Measurements from ENCODE around the gene SLC47A2.
"Not testable (repeated sequence)": the region's sequence is repeated elsewhere in the genome, so short reads cannot be mapped to it uniquely, and the experiment has no call there.

Gene SLC47A2

DNA sequence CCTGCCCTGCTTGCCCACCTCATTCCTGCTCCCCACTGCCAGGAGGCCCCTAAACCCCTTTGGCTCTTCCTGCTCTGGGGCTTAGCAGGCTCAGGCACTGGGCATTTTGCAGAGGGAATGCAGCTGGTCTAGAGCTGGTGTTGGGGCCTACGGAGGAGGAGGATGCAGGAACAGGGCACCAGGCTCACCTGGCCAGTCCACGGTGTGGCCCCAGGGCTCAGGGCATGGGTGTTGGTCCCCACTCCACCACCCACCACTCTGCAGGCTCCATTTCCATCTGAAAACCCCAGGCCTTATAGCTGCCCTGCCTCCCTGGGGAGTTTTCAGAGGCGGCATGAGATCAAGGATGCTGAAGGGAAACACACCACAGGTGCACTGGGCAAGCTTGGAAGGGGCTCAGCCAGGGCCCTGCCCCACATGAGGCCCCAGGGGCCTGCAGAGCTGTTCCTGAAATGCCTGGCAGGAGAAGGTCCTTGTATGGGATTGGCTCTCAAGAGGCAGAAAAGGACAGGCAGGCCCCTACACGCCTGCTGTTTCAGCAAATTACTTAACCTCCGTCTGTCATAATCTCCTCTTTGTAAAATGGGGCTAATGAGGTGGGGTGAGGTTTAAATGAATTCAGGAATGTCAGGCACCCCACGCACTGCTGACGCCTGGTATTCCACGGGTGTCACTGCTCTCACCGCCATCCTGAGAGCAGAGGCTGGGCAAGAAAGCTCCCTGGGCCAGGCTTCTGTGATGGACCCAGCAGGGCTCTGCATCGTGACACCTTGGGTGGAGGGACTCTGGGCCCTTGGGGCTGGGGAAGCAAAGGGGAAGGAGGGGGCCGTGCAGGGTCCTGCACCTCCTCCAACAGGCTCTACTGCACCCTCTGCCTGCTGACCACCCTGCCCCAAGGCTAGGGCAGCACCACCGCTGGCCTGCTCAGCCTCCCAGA lies 9.3 kb downstream of the SLC47A2 start:
- DNase-seq, result no peak

DNA sequence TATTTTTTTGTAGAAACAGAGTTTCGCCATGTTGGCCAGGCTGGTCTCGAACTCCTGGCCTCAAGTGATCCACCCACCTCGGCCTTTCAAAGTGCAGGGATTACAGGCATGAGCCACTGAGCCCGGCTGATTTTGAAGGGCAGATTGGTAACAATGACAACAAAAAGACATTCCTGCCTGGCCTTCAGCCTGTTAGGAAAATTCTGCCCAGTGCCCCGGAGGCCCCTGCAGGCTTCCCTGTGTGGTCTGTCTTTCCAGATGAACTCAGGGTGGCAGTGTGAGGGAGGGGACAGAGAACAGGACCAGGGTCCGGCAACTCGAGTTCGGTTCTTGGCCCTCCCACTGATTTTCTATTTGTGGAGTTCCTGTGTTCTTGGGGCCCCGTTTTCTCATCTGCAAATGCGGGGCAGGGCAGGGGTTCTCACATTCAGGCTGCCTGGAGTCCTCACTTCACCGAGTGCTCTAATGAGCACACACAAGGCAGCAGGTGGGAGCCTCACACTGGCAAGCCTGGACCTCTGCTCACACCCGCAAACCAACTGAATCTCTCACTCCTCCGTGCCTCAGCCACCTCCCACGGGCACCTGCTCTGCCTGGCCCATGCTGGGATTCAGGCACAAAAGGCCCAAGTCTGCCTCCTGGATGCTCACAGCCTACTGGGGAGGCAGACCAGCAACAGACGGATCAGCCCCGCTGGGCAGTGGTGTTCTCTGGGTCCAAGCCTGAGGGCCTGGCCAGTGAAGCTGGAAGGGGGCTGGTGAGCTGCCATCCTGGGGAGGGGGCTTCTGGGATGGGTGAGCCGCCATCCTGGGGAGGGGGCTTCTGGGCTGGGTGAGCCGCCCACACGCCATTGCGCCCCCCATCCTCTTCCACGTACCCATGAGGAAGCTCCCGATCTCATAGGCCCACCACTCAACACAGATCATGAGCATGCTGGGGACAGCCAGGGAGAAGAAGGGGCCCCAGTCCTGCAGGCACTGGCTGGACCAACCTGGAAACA lies 10.3 kb downstream of the SLC47A2 start:
- no peak for DNase-seq

DNA sequence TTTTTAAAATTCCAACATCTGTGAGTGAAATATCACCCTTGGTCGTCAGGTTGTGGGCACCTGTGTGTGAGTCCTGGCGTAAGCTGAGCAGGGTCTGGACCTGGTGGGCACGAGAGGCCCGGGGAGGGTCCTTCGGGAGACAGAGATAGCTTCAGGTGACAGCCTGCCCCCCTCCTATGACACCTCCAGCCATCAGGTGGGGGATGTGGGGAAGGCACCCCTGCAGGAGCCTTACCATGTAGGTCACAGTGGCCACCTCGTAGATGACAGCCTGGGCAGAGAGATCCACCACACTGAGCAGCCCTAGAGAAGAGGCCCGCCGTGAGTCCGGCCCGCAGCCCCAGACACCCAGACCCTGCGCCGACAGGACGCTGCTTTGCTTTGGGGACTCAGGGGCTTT lies 11.2 kb downstream of the SLC47A2 start:
- no peak for DNase-seq

DNA sequence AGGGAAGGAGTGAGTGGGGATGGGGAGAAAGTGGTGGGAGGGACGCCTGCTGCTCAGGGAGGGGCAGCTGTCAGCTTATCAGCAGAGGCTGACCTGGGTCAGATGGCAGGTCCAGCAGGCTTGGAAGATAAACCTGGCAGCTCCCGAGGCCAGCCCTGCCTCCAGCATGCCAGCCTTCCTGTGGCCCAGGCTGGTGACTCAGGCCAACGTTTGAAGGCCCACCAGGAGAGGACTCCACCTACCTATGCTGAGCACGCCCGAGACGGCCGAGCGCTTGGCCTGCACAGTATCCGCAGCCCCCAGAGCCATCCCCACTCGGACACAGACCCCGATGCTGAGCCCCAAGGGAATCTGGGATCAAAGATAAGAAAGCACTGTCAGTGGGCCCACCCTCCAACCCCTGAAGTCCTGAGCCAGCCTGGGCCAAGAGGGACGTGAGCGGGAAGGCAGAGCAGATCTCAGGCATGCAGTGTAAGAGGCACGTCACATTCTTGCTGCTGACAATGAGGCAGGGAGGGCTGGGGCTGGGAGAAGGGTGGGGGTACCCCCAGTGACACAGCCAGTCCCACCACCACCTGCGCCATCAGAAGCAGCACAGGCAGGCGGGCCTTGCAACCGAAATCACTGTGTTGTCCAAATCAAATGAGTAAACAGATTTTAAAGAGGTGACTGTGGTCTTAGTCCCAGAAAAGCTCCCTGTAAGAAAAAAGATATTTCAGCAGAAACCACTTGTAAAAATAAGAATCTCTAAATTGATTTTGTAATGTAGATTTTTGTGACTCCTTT lies 12.4 kb downstream of the SLC47A2 start:
- no peak for DNase-seq

DNA sequence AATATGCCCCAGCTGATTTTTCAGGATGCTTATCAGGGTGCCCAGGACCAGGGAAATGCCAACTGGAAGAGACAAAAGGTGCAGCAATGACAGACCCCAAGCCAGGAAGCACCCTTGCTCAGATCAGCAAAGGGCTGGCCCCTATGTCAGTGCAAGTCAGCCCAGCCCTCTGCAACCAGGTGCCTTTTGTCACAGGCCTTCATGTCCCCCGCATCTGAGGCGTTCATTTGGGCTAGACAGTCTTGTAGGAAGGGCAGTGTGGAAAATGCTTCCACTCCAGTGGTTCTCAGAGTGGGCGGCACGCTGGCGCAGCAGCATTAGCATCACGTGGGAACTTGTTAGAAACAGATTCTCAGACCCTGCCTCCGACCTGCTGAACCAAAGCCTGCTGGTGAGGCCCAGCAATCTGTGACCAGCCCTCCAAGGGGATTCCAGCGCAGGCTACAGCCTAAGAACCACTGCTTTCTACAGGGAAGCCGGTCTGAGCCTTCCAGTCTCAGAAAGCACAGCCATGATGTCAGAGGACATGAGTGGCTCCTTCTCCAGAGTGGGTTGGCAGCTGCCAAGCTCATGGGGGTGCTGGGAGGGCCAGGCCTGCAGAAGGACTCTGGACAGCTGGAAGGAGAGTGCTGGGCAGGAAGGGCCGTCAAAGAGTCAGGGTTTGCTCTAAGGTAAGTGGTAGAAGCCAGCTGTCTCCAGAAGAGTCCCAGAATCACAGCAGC lies 13.1 kb downstream of the SLC47A2 start:
- no peak for DNase-seq

DNA sequence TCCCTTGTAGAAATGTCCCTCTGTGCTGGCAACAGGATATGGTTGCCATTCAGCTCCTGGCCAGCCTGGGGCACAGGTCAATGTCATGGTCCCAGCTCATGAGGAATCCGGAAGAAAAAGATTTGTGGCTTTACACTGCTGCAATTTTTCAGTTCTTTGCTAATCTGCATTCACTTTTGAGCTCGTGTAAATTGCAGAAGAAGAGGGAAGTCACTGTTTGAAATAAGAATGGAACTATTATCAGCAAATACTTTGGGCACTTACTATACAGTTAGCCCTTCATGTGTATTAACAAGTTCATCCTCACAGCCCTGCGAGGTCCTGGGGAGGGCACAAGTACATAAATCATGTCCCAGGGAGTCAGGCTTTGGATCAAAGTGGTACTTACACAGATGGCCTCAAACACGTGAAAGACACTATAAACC lies 14.2 kb downstream of the SLC47A2 start:
- DNase-seq, result no peak

DNA sequence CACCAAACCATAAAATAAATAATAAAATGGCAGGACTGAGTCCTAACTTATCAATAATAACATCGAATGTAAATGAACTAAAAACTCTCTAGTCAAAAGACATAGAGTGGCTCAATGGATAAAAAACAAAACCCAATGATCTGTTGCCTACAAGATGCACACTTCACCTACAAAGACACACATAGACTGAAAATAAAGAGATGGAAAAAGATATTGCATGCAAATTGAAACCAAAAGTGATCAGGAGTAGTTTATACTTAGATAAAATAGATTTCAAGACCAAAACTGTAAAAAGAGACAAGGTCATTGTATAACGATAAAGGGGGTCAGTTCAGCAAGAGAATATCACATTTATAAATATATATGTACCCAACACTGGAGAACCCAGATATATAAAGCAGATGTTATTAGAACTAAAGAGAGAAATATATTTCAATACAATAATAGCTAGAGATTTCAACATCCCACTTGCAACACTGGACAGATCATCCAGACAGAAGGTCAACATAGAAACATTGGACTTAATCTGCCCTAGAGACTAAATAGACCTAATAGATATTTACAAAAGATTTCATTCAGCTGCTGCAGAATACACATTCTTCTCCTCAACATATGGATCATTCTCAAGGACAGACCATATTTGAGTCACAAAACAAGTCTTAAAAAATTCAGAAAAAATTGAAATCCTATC lies 29.8 kb downstream of the SLC47A2 start:
- no peak for DNase-seq

DNA sequence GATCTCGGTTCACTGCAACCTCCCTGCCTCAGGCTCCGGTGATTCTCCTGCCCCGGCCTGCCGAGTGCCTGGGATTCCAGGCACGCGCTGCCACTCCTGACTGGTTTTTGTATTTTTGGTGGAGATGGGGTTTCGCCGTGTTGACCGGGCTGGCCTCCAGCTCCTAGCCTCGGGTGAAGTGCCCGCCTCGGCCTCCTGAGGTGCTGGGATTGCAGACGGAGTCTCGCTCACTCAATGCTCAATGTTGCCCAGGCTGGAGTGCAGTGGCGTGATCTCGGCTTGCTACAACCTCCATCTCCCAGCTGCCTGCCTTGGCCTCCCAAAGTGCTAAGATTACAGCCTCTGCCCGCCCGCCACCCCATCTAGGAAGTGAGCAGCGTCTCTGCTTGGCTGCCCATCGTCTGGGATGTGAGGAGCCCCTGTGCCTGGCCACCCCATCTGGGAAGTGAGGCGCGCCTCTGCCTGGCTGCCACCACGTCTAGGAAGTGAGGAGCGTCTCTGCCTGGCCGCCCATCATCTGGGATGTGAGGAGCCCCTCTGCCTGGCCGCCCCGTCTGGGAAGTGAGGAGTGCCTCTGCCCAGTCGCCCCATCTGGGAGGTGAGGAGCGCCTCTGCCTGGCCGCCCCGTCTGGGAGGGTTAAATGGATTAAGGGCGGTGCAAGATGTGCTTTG lies 31.3 kb downstream of the SLC47A2 start:
- DNase-seq, result not testable (repeated sequence)

DNA sequence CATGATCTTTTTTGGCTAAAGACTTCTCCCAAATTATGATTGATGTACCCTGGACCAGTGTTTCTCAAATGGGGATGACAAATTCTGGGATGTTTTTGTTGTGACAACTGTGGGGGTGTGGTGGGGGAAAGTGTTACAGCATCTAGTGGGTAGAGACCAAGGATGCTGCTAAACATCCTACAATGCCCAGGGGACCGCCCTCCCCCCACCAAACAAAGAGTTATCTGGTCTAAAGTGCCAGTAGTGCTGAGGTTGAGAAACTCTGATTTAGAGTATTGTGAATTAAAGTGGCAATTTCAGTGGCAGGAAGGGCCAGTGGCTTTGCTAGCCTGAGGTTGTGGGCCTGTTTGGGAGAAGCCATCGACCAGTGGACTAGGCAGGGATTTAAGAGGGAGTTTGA lies 33.3 kb downstream of the SLC47A2 start:
- DNase-seq, result no peak

DNA sequence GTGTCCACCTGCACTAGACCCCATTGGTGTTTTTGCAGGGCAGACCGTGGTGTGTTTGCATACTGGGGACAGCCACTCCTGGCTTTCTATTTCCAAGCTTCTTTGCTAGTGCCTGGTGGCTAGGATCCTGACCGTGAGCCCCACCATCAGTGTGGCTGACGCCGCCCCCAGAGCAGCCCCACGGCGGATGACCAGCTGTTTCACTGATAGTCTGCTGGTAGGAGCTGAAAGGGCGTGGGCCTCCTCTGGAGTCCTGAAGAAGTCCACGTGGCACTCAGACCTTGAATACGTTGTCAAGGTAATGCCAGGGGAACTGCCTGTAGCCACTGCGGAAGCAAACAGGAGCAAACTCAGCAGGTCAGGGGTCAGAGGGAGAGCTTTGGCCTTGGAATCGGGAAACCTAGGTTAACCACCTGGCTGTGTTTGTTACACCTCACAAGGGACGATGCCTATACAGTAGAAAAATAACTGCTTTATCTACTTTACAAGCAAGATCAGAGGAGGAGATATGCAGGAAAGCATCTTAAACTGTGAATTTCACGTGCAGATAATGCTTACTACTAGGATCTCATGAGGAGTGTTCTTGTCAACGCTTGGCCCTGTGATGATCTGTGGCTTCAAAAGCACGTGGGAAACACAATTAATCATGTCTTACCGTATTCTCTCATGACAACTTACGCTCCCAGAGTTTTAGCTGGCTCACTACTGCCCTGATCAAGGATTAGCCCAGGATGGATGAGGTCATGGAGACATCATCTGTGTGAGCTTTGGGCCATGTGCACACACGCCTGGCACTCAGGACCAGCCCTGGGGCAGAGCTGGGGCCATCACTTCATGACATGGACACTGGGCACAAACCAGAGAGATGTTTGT lies 37.6 kb downstream of the SLC47A2 start:
- DNase-seq, result no peak

DNA sequence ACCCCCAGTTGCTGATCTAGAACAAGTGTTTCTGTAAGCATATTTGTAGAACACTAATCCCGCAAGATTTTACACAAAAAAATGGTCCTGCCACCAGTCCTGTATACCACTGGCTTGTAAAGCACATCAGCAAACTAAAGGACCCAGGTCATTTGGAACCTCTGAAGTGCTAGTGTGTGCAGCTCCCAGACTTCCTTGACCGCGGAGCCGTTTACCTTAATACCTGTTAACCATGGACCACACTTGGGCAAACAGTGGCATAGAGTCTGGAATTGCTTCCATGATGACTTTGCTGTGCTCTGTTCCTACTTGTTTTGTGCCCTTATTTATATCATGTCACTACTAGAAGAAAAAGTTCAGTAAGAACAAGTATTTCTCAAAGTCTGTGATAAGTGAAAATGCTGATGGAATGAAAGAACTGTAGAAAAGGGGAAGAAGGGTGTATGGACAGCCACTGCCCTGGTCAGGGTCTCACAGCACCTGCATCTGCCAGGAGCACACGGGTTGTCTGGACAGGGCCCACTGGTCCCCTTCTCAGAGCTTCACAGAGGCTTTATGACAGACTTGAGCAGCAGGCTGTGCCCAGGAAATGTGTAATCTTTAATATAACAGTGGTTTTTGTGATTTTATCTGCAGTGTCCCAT lies 38.5 kb downstream of the SLC47A2 start:
- DNase-seq, result no peak

DNA sequence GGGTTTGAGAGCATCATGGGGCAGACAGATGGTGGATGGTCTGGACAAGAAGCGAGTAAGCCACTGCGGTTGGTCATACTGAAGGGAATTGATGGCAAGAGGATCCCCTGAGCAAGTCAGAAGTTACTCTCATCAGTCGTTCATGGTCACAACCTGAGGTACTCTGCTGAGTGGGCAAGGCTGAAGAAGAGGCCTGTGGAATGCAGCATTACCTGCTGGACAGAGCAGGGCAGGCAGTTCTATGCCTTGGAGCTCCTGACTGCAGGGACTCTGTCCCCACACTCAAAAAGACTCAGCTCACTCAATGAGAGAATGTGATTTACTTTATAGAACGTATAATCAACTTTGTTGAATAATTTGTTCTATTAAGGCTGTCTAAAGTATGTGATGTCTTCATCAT lies 39.5 kb downstream of the SLC47A2 start:
- DNase-seq, result no peak

DNA sequence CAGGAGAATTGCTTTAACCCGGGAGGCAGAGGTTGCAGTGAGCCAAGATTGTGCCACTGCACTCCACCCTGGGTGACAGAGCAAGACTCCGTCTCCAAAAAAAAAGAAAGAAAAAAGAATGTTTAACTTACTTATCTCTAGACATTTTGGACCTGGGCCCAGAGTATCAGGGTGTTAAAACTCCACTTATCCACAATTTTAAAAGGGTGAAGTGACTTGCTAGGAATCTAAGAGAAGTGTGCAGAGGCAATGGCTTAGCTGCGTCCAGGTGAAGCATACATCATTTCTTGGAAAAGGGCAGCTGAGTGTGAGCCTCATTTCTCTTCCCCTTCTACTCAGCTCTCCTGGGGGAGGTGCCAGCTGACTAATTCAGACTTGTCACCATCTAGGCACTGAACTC lies 42.8 kb downstream of the SLC47A2 start:
- DNase-seq, result no peak

DNA sequence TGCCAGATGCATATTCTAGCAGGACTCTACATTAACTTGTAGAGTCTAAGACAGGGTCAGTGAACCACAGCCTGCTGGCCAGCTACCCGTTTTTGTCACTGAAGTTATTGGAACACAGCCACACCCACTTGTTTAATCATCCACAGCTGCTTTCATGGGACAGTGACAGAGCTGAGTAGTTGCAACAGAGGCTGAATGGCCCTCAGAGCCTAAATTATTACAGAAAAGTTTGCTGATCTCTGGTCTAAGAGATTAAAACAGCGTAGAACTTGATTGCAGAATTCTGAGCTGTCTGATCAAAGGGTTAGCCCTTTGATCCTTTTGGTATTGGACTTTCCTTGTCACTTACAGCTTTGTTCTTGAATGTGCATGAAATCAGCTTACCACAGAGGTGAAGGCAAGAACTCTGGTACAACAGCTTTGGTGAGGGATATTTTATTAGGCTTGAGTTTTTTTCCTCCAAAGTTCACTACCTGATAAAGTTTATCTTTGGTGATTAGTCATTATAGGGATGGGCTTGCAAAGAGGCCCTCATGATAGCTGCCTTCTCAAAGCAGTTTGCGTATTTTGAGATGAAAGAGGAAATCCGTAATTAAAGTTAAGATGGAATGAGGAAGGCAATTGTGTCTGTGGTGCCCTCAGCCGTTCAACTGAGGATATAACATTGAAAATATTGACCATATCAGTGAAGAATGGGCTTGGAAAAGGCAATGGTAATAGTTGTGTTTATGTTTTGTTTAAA lies 44.2 kb downstream of the SLC47A2 start:
- no peak for DNase-seq

DNA sequence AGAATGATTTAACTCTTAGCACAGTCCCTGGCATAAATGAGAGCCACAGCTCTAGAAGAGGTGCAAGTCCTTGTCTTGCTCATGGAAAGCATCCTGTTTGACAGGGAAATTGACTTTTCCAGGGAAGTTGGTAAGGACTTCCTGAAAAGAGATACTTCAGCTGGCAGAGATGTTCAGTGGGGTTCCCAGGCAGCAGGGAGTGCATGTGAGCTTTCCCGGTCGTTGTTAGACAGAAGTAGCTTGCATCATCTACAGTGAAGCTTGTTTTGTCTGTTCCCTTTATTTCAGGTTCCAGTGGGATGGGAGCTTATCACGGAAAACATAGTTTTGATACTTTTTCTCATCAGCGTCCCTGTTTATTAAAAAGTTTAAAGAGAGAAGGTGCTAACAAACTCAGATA lies 45.0 kb downstream of the SLC47A2 start:
- no peak for DNase-seq

DNA sequence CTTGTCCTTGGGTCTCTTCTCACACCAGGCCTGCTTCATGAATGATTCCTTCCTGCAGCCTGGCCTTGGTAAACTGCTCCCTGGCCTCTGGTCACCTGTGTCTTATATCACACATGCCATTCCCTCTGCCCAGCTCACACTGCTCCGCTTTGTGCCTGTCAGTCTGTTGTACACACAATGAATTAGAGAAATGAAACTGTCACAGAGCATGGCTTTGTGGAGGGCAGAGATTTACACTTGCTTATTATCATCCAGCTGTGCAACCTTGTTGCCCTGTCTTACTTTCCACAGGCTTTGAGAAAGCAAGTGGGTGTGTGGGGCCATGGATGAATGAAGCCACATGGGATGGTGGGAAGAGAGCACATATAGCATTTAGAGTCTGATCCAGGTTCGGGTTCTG lies 45.5 kb downstream of the SLC47A2 start:
- DNase-seq, result no peak

DNA sequence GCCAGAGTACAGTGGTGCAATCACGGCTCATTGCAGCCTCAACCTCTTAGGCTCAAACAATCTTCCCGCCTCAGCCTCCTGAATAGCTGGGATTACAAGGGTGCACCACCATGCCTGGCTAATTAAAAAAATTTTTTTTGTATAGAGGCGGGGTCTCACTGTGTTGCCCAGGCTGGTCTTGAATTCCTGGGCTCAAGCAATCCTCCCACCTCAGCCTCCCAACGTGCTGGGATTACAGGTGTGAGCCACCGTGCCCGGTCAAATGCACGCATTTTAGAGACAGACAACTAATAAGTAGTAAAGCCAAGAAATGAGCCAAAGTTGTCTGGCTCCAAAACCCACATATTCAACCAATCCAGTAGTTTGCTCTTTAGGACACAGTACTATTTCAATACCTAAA lies 46.7 kb downstream of the SLC47A2 start:
- DNase-seq, result not testable (repeated sequence)

DNA sequence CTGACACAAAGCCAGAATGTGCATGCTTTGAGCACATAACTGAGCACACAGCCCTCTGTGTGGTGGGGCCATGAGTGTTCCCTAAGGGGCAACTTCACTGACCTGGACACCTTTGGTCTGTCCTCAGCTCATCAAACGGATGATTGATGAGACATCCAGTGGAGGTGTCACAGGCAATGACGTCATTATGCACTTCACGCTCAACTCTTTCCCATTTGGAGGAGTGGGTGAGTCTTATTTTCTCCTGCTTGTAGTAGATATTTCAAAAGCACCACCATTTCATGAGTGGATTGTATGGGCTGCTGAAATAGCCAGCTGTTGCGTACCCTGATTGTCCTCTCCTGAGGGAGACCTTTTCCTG lies 51.6 kb downstream of the SLC47A2 start:
- DNase-seq, result no peak
